ENCODE measurements around the gene PCSK5. TPM values are rescaled to one million over a fixed set of nuclear protein-coding genes. Genes with fewer than 3 reads are reported as not detected.

Gene PCSK5
- total and polyA plus RNA-seq, 5 experiments from 2014 or later = 6.5 to 22.8 (median 14.7) TPM

GRCh38 chr9:75930730-75931321 lies 40.4 kb downstream of the PCSK5 start:
- Mint-ChIP-seq H3K36me3 (peaks cover 17 to 39% (median 30%) of the 10 kb centered on the region in 3 donors), H3K27ac (peak overlapping the region in 5 of 10 donors; percentile 9 to 54 (median 17)), H3K9me3 (no peaks in the 10 kb centered on the region), H3K4me1 (peaks cover 13 to 58% (median 40%) of the 10 kb centered on the region in 4 donors), H3K4me3 (no peak overlapping the region), H3K27me3 (no peaks in the 10 kb centered on the region)
- POLR2A ChIA-PET = interaction anchor here (1.3 kb wide), 1 partner anchor 21 kb away, joined by 3 read pairs; no protein-coding TSS in a partner anchor
- DNase-seq (no peak), ATAC-seq (no peak)

GRCh38 chr9:75933982-75934381 lies 43.5 kb downstream of the PCSK5 start:
- H3K9me3 Mint-ChIP-seq = no peaks in the 10 kb centered on the region
- peak overlapping the region in 1 of 10 donors; percentile 30 for H3K27ac Mint-ChIP-seq
- no peak for ATAC-seq
- H3K27me3 Mint-ChIP-seq = no peaks in the 10 kb centered on the region
- no peak overlapping the region for H3K4me3 Mint-ChIP-seq
- peaks cover 26 to 56% (median 44%) of the 10 kb centered on the region in 3 donors for H3K36me3 Mint-ChIP-seq
- POLR2A ChIA-PET = no interaction called here
- DNase-seq = no peak
- peaks cover 24 to 62% (median 40%) of the 10 kb centered on the region in 4 donors for H3K4me1 Mint-ChIP-seq

GRCh38 chr9:75935591-75935990 lies 45.1 kb downstream of the PCSK5 start:
- Mint-ChIP-seq H3K9me3 (no peaks in the 10 kb centered on the region), H3K4me3 (no peak overlapping the region), H3K27ac (no peak overlapping the region), H3K27me3 (no peaks in the 10 kb centered on the region), H3K36me3 (peaks cover 26 to 69% (median 56%) of the 10 kb centered on the region in 3 donors), H3K4me1 (peaks cover 19 to 54% (median 31%) of the 10 kb centered on the region in 4 donors)
- POLR2A ChIA-PET = no interaction called here
- DNase-seq (no peak), ATAC-seq (no peak)

- ATAC-seq = no peak
- Mint-ChIP-seq H3K4me3 (no peak overlapping the region), H3K27me3 (no peaks in the 10 kb centered on the region), H3K36me3 (peaks cover 27 to 75% (median 50%) of the 10 kb centered on the region in 3 donors), H3K27ac (peak overlapping the region in 8 of 10 donors; percentile 5 to 72 (median 42)), H3K9me3 (no peaks in the 10 kb centered on the region), H3K4me1 (peaks cover 15 to 46% (median 22%) of the 10 kb centered on the region in 4 donors)
- DNase-seq = no peak
- POLR2A ChIA-PET = no interaction called here
These were observed 47.2 kb downstream of the PCSK5 start for GRCh38 chr9:75937521-75938258.

- H3K36me3 Mint-ChIP-seq = peaks cover 18 to 68% (median 40%) of the 10 kb centered on the region in 3 donors
These were observed 48.5 kb downstream of the PCSK5 start for GRCh38 chr9:75938946-75939345.

GRCh38 chr9:75939536-75940111 lies 49.2 kb downstream of the PCSK5 start:
- H3K27ac Mint-ChIP-seq = peak overlapping the region in 1 of 10 donors; percentile 22
- ATAC-seq = no peak
- POLR2A ChIA-PET = interaction anchor here (1.5 kb wide), 1 partner anchor 74 kb away, joined by 3 read pairs; no protein-coding TSS in a partner anchor
- peaks cover 15 to 61% (median 41%) of the 10 kb centered on the region in 3 donors for H3K36me3 Mint-ChIP-seq
- H3K4me3 Mint-ChIP-seq = no peak overlapping the region
- H3K4me1 Mint-ChIP-seq = peaks cover 15 to 46% (median 23%) of the 10 kb centered on the region in 4 donors
- no peaks in the 10 kb centered on the region for H3K27me3 Mint-ChIP-seq
- no peak for DNase-seq
- H3K9me3 Mint-ChIP-seq = peaks cover 0 to 2% (median 0%) of the 10 kb centered on the region in 9 donors

More at GRCh38 chr9:75938946-75939345, 48.5 kb downstream of the PCSK5 start:
- no peak overlapping the region for H3K4me3 Mint-ChIP-seq
- H3K27ac Mint-ChIP-seq = peak overlapping the region in 3 of 10 donors; percentile 13 to 53 (median 34)
- POLR2A ChIA-PET = interaction anchor here (1.5 kb wide), 1 partner anchor 75 kb away, joined by 3 read pairs; no protein-coding TSS in a partner anchor
- ATAC-seq (no peak), DNase-seq (no peak)
- H3K27me3 Mint-ChIP-seq = no peaks in the 10 kb centered on the region
- peaks cover 15 to 45% (median 24%) of the 10 kb centered on the region in 4 donors for H3K4me1 Mint-ChIP-seq
- no peaks in the 10 kb centered on the region for H3K9me3 Mint-ChIP-seq

- POLR2A ChIA-PET = no interaction called here
- DNase-seq (no peak), ATAC-seq (no peak)
- H3K36me3 Mint-ChIP-seq = peaks cover 16 to 58% (median 45%) of the 10 kb centered on the region in 3 donors
- H3K4me1 Mint-ChIP-seq = peaks cover 18 to 55% (median 29%) of the 10 kb centered on the region in 4 donors
- no peak overlapping the region for H3K4me3 Mint-ChIP-seq
- H3K27me3 Mint-ChIP-seq = no peaks in the 10 kb centered on the region
- peak overlapping the region in 1 of 10 donors; percentile 6 for H3K27ac Mint-ChIP-seq
- peaks cover 0 to 4% (median 0%) of the 10 kb centered on the region in 9 donors for H3K9me3 Mint-ChIP-seq
These were observed 50.6 kb downstream of the PCSK5 start for GRCh38 chr9:75941066-75941465.

- DNase-seq (no peak), ATAC-seq (no peak)
- Mint-ChIP-seq H3K9me3 (peaks cover 0 to 4% (median 0%) of the 10 kb centered on the region in 9 donors), H3K36me3 (peaks cover 10 to 57% (median 41%) of the 10 kb centered on the region in 3 donors), H3K4me1 (peaks cover 15 to 48% (median 24%) of the 10 kb centered on the region in 4 donors), H3K27me3 (no peaks in the 10 kb centered on the region), H3K4me3 (no peak overlapping the region), H3K27ac (peak overlapping the region in 1 of 10 donors; percentile 6)
- POLR2A ChIA-PET = no interaction called here
These were observed 51.3 kb downstream of the PCSK5 start for GRCh38 chr9:75941577-75942311.

GRCh38 chr9:75946766-75947165 lies 56.3 kb downstream of the PCSK5 start:
- H3K4me3 Mint-ChIP-seq = no peak overlapping the region
- POLR2A ChIA-PET = no interaction called here
- H3K27me3 Mint-ChIP-seq = no peaks in the 10 kb centered on the region
- DNase-seq (no peak), ATAC-seq (no peak)
- peaks cover 3 to 20% (median 12%) of the 10 kb centered on the region in 4 donors for H3K4me1 Mint-ChIP-seq
- H3K36me3 Mint-ChIP-seq = peaks cover 20 to 60% (median 58%) of the 10 kb centered on the region in 3 donors
- H3K27ac Mint-ChIP-seq = no peak overlapping the region
- H3K9me3 Mint-ChIP-seq = peaks cover 0 to 9% (median 0%) of the 10 kb centered on the region in 9 donors

- no peak overlapping the region for H3K4me3 Mint-ChIP-seq
- H3K36me3 Mint-ChIP-seq = peaks cover 20 to 59% (median 59%) of the 10 kb centered on the region in 3 donors
- H3K4me1 Mint-ChIP-seq = peaks cover 3 to 20% (median 12%) of the 10 kb centered on the region in 4 donors
- no peak for ATAC-seq
- no peak overlapping the region for H3K27ac Mint-ChIP-seq
- H3K27me3 Mint-ChIP-seq = no peaks in the 10 kb centered on the region
- no peak for DNase-seq
- peaks cover 0 to 9% (median 0%) of the 10 kb centered on the region in 9 donors for H3K9me3 Mint-ChIP-seq
- POLR2A ChIA-PET = no interaction called here
These were observed 56.8 kb downstream of the PCSK5 start for GRCh38 chr9:75947233-75947632.

GRCh38 chr9:75950998-75951397 lies 60.5 kb downstream of the PCSK5 start:
- DNase-seq (no peak), ATAC-seq (no peak)
- Mint-ChIP-seq H3K27me3 (no peaks in the 10 kb centered on the region), H3K27ac (no peak overlapping the region), H3K36me3 (peaks cover 11 to 63% (median 45%) of the 10 kb centered on the region in 3 donors), H3K9me3 (peaks cover 0 to 9% (median 0%) of the 10 kb centered on the region in 9 donors), H3K4me3 (no peak overlapping the region), H3K4me1 (peaks cover 0 to 19% (median 10%) of the 10 kb centered on the region in 4 donors)
- POLR2A ChIA-PET = no interaction called here

- H3K27me3 Mint-ChIP-seq = no peaks in the 10 kb centered on the region
These were observed 62.7 kb downstream of the PCSK5 start for GRCh38 chr9:75953218-75953617.

More at GRCh38 chr9:75953218-75953617, 62.7 kb downstream of the PCSK5 start:
- peaks cover 2 to 26% (median 13%) of the 10 kb centered on the region in 4 donors for H3K4me1 Mint-ChIP-seq
- no peak for ATAC-seq
- H3K4me3 Mint-ChIP-seq = no peak overlapping the region
- DNase-seq = no peak
- POLR2A ChIA-PET = no interaction called here
- peaks cover 4 to 50% (median 39%) of the 10 kb centered on the region in 3 donors for H3K36me3 Mint-ChIP-seq
- H3K9me3 Mint-ChIP-seq = peaks cover 0 to 6% (median 0%) of the 10 kb centered on the region in 9 donors
- H3K27ac Mint-ChIP-seq = peak overlapping the region in 2 of 10 donors; percentile 34 to 49

Measured in naive thymus-derived CD8-positive, alpha-beta T cell (primary cell).